Left colon (tissue), 2 donors: Measurements from ENCODE around the gene SNCB. TPM values are rescaled to one million over a fixed set of nuclear protein-coding genes. Genes with fewer than 3 reads are reported as not detected.

Experiments
- microRNA-seq, 2 donors: library from miRNA; unstranded; fragments of <30 nt; microRNA quantifications; one replicate each; pipeline versions ENCODE4 v1.1.0 to v1.2.0, GENCODE V29; 2020
- total RNA-seq, 2 donors: library from RNA; stranded (reverse); fragmentation: NEBNext Ultra II Directional; extraction: Animal tissue kit (Norgen Biotek cat#: 25700); gene quantifications; one replicate each; pipeline ENCODE4 v1.2.1, GENCODE V29; 2021
- donor health status: DM: no; HTN: no; CAD: no.
- donor health status: DM: yes; HTN: yes; CAD: no.

SNCB gene
- total RNA-seq, 2 donors from 2014 or later, result not detected

Small RNAs within 50 kb of the gene (microRNA-seq; reads per million reads assigned to microRNA genes)
- gene MIR4281, result 0 reads per million in 2 donors

Other genes with a start within 250 kb of the SNCB start
- 10 to 100 TPM; 15.9 to 24.9 TPM for gene NOP16, start 241.9 kb downstream of the SNCB start, total RNA-seq
- 100 to 1,000 TPM; 194 to 226 TPM for gene HIGD2A, start 241.8 kb downstream of the SNCB start, total RNA-seq
- gene CLTB, start 214.0 kb downstream of the SNCB start, total RNA-seq, result 100 to 1,000 TPM; 279 to 282 TPM
- 10 to 100 TPM; 32.6 to 39.1 TPM for gene FAF2, start 182.1 kb downstream of the SNCB start, total RNA-seq
- 10 to 100 TPM; 72.5 to 79.6 TPM for gene RNF44, start 93.1 kb downstream of the SNCB start, total RNA-seq
- 100 to 1,000 TPM in 1 of 2 donors, 10 to 100 TPM in 1; 93.4 to 141 TPM for gene CDHR2, start 81.2 kb downstream of the SNCB start, total RNA-seq
- 1 to 10 TPM; 1.7 to 1.9 TPM for gene GPRIN1, start 20.4 kb downstream of the SNCB start, total RNA-seq
- not detected for gene EIF4E1B, start 141 bp upstream of the SNCB start, total RNA-seq
- gene TSPAN17, start 16.9 kb upstream of the SNCB start, total RNA-seq, result 10 to 100 TPM; 34.8 to 37.2 TPM
- not detected for gene UNC5A, start 180.0 kb upstream of the SNCB start, total RNA-seq